SK-N-SH treated with all-trans-retinoic acid at 6 μM for 48 hours (cell line): ENCODE results near the gene LRRC41.
"Not testable (repeated sequence)": the region's sequence is repeated elsewhere in the genome, so short reads cannot be mapped to it uniquely, and the experiment has no call there.

ENCODE experiments used
- ATAC-seq: fragments of 200-7000 bp; cut with Tn5 transposase; 3 replicates; pipeline ENCODE4 v1.9.1; 2020; ENCODE audit warnings: mild to moderate bottlenecking, moderate library complexity
- ARNTL ChIP-seq: fragments of 450-650 bp; formaldehyde crosslinking; IDR thresholded peaks from 2 replicates; pipeline ENCODE4 v1.5.0; 2020; ENCODE audit warnings: low read depth, mild to moderate bottlenecking, moderate library complexity, borderline replicate concordance
- BACH2 ChIP-seq: fragments of 250-450 bp; sonication (Bioruptor Pico); IDR thresholded peaks from 2 replicates; pipeline ENCODE4 v1.9.0; 2021; ENCODE audit warnings: mild to moderate bottlenecking, borderline replicate concordance
- CREB5 ChIP-seq: fragments of 250-450 bp; sonication (Bioruptor Pico); IDR thresholded peaks from 2 replicates; pipeline ENCODE4 v1.5.1; 2020; ENCODE audit warnings: low read depth, mild to moderate bottlenecking, moderate library complexity
- CSDC2 ChIP-seq: fragments of 250-450 bp; sonication (Bioruptor Pico); IDR thresholded peaks from 2 replicates; pipeline ENCODE4 v1.5.0; 2020; ENCODE audit warnings: mild to moderate bottlenecking, moderate library complexity
- CSRNP3 ChIP-seq: fragments of 250-450 bp; sonication (Bioruptor Pico); IDR thresholded peaks from 2 replicates; pipeline ENCODE4 v1.5.1; 2021; ENCODE audit warnings: mild to moderate bottlenecking, moderate library complexity
- ESRRG ChIP-seq: fragments of 250-450 bp; sonication (Bioruptor Pico); IDR thresholded peaks from 2 replicates; pipeline ENCODE4 v1.6.1; 2021; ENCODE audit warnings: mild to moderate bottlenecking
- GLIS3 ChIP-seq: fragments of 250-450 bp; sonication (Bioruptor Pico); IDR thresholded peaks from 2 replicates; pipeline ENCODE4 v1.5.0; 2020; ENCODE audit warnings: mild to moderate bottlenecking, moderate library complexity
- ISL1 ChIP-seq: fragments of 250-450 bp; sonication (Bioruptor Pico); IDR thresholded peaks from 2 replicates; pipeline ENCODE4 v2.1.2; 2022; ENCODE audit warnings: mild to moderate bottlenecking, moderate library complexity
- OSR1 ChIP-seq: fragments of 250-450 bp; sonication (Bioruptor Pico); IDR thresholded peaks from 2 replicates; pipeline ENCODE4 v1.8.0; 2022; ENCODE audit warnings: moderate library complexity, mild to moderate bottlenecking, inconsistent platforms
- POU6F1 ChIP-seq: fragments of 250-450 bp; sonication (Bioruptor Pico); IDR thresholded peaks from 2 replicates; pipeline ENCODE4 v1.8.0; 2021; ENCODE audit warnings: low read depth, mild to moderate bottlenecking, moderate library complexity, borderline replicate concordance
- PPARA ChIP-seq: fragments of 250-450 bp; sonication (Bioruptor Pico); IDR thresholded peaks from 2 replicates; pipeline ENCODE4 v1.5.0; 2020; ENCODE audit warnings: mild to moderate bottlenecking, borderline replicate concordance
- SNAI2 ChIP-seq: fragments of 250-450 bp; sonication (Bioruptor Pico); IDR thresholded peaks from 2 replicates; pipeline ENCODE4 v1.5.0; 2020; ENCODE audit warnings: mild to moderate bottlenecking, moderate library complexity
- TCF4 ChIP-seq: fragments of 250-450 bp; sonication (Bioruptor Pico); IDR thresholded peaks from 2 replicates; pipeline ENCODE4 v1.8.0; 2021; ENCODE audit warnings: mild to moderate bottlenecking, moderate library complexity, borderline replicate concordance
- TOX ChIP-seq: fragments of 250-450 bp; sonication (Bioruptor Pico); IDR thresholded peaks from 2 replicates; pipeline ENCODE4 v1.8.0; 2021; ENCODE audit warnings: mild to moderate bottlenecking, moderate library complexity, borderline replicate concordance
- TSHZ2 ChIP-seq: fragments of 250-450 bp; sonication (Bioruptor Pico); IDR thresholded peaks from 2 replicates; pipeline ENCODE4 v1.5.0; 2020; ENCODE audit warnings: mild to moderate bottlenecking, moderate library complexity
- ZC3H10 ChIP-seq: fragments of 250-450 bp; sonication (Bioruptor Pico); IDR thresholded peaks from 2 replicates; pipeline ENCODE4 v1.5.1; 2021; ENCODE audit warnings: mild to moderate bottlenecking, moderate library complexity
- ZFP30 ChIP-seq: fragments of 450-650 bp; formaldehyde crosslinking; IDR thresholded peaks from 2 replicates; pipeline ENCODE4 v1.5.0; 2022; ENCODE audit warnings: mild to moderate bottlenecking, moderate library complexity
- ZNF565 ChIP-seq: fragments of 450-650 bp; formaldehyde crosslinking; conservative IDR thresholded peaks from 2 replicates; pipeline ENCODE4 v1.5.0; 2020; ENCODE audit warnings: low read depth, mild to moderate bottlenecking, moderate library complexity
- ZNF70 ChIP-seq: fragments of 450-650 bp; formaldehyde crosslinking; IDR thresholded peaks from 2 replicates; pipeline ENCODE4 v1.5.0; 2020; ENCODE audit warnings: mild to moderate bottlenecking, moderate library complexity
- ZNF8 ChIP-seq: fragments of 450-650 bp; formaldehyde crosslinking; IDR thresholded peaks from 2 replicates; pipeline ENCODE4 v1.5.0; 2020; ENCODE audit warnings: mild to moderate bottlenecking, moderate library complexity

Gene LRRC41

GRCh38 chr1:46246548-46247435, 56.6 kb downstream of the LRRC41 start:
- peak; percentile 88 for ATAC-seq
- no peak for TF ChIP-seq CSRNP3 (CRISPR knock-in tag)
- no peak for TF ChIP-seq ZNF565
- TF ChIP-seq BACH2, result no peak
- no peak for TF ChIP-seq POU6F1 (CRISPR knock-in tag)
- TF ChIP-seq ARNTL (CRISPR knock-in tag), result no peak
- TF ChIP-seq ZC3H10, result no peak
- no peak for TF ChIP-seq CREB5 (CRISPR knock-in tag)
- no peak for TF ChIP-seq SNAI2 (CRISPR knock-in tag)
- TF ChIP-seq ZNF8 (CRISPR knock-in tag), result no peak
- no peak for TF ChIP-seq CSDC2
- TF ChIP-seq GLIS3, result no peak
- TF ChIP-seq ESRRG (CRISPR knock-in tag), result no peak
- no peak for TF ChIP-seq ISL1 (CRISPR knock-in tag)
- no peak for TF ChIP-seq TCF4 (CRISPR knock-in tag)
- no peak for TF ChIP-seq ZNF70 (CRISPR knock-in tag)
- no peak for TF ChIP-seq ZFP30 (CRISPR knock-in tag)
- no peak for TF ChIP-seq TSHZ2 (CRISPR knock-in tag)
- no peak for TF ChIP-seq TOX (CRISPR knock-in tag)

- not testable (repeated sequence) for ATAC-seq
Measured at GRCh38 chr1:46246136-46246535, 57.3 kb downstream of the LRRC41 start.

GRCh38 chr1:46244656-46245371, 58.6 kb downstream of the LRRC41 start:
- no peak for ATAC-seq
- TF ChIP-seq ESRRG (CRISPR knock-in tag) (no peak), OSR1 (CRISPR knock-in tag) (no peak), TOX (CRISPR knock-in tag) (no peak), ZFP30 (CRISPR knock-in tag) (no peak), BACH2 (no peak)

GRCh38 chr1:46243831-46244230, 59.6 kb downstream of the LRRC41 start:
- ATAC-seq, result not testable (repeated sequence)

- TF ChIP-seq CSDC2, result no peak
- TF ChIP-seq PPARA, result no peak
- TF ChIP-seq CREB5 (CRISPR knock-in tag), result no peak
- no peak for TF ChIP-seq ZNF70 (CRISPR knock-in tag)
- TF ChIP-seq ISL1 (CRISPR knock-in tag), result no peak
- TF ChIP-seq ZNF565, result no peak
- no peak for TF ChIP-seq ESRRG (CRISPR knock-in tag)
- no peak for TF ChIP-seq TSHZ2 (CRISPR knock-in tag)
- no peak for TF ChIP-seq GLIS3
- TF ChIP-seq ZC3H10, result no peak
- no peak for TF ChIP-seq SNAI2 (CRISPR knock-in tag)
- no peak for ATAC-seq
Measured at GRCh38 chr1:46242918-46243317, 60.5 kb downstream of the LRRC41 start.

GRCh38 chr1:46241733-46242132, 61.7 kb downstream of the LRRC41 start:
- ATAC-seq, result not testable (repeated sequence)
